Measurements from ENCODE around the gene FOXP3. TPM values are rescaled to one million over a fixed set of nuclear protein-coding genes. Genes with fewer than 3 reads are reported as not detected.

The FOXP3 gene
- total and polyA plus RNA-seq, 4 donors = 0.32 TPM; not detected in 3

DNA sequence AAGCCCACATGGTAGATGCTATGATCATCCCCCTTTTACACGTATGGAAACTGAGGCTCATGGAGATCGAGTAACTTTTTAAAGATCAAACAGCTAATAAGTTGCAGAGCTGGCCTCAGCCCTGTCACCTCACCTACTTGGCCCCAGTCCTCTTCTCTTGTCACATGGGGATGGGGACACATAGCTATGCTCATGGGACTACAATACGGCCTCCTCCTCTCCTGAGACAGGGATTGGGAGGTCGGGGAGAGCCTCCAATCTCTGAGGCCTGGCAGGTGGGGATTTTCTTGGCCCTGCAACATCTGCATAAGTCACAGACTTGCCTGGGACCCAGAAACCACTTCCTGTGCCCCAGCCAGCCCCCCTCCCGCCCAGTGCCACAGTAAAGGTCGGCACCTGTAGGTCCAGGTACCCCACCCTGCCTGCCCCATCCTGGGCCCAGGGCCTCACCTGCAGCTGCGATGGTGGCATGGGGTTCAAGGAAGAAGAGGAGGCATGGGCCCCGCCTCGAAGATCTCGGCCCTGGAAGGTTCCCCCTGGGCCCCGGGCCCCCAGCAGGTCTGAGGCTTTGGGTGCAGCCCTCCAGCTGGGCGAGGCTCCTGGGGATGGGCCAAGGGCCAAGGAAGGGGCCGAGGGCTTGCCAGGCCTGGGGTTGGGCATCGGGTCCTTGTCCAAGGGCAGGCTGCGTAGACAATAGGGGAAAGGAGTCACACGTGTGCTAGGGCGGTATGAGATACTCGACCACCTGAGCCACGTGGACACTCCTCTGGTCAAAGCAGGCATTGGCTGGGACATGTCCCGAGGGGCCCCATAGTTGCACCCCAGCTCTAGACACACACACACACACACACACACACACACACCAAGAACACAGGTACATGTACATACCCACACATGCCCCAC is 6.4 kb downstream of the FOXP3 start:
- intact Hi-C loops (cut with DNase I) = no loop called here
- no peaks in the 10 kb centered on the region for H3K4me1 ChIP-seq (ENCODE audit: control insufficient read depth in 1 of 2, insufficient read depth in 2 of 2, low read length in 2 of 2)
- 73 to 81% methylated on average over 19 to 20 of the region's 20 CpGs for WGBS, 2 donors
- no peaks in the 10 kb centered on the region for H3K36me3 ChIP-seq (ENCODE audit: control insufficient read depth in 1 of 2, insufficient read depth in 2 of 2, low read length in 1 of 2)
- ATAC-seq (ENCODE audit: low FRiP score) (peak; percentile 11), DNase-seq (no peak)
- H3K9me3 ChIP-seq (ENCODE audit: control insufficient read depth, low read length) = no peaks in the 10 kb centered on the region
- H3K27ac ChIP-seq (ENCODE audit: low read depth in 1 of 2, low read length in 2 of 2) = no peak overlapping the region
- no peak overlapping the region for H3K4me3 ChIP-seq (ENCODE audit: low read length in 2 of 2)
- no peaks in the 10 kb centered on the region for H3K27me3 ChIP-seq (ENCODE audit: control insufficient read depth in 1 of 2, insufficient read depth in 2 of 2, low read length in 1 of 2)

DNA sequence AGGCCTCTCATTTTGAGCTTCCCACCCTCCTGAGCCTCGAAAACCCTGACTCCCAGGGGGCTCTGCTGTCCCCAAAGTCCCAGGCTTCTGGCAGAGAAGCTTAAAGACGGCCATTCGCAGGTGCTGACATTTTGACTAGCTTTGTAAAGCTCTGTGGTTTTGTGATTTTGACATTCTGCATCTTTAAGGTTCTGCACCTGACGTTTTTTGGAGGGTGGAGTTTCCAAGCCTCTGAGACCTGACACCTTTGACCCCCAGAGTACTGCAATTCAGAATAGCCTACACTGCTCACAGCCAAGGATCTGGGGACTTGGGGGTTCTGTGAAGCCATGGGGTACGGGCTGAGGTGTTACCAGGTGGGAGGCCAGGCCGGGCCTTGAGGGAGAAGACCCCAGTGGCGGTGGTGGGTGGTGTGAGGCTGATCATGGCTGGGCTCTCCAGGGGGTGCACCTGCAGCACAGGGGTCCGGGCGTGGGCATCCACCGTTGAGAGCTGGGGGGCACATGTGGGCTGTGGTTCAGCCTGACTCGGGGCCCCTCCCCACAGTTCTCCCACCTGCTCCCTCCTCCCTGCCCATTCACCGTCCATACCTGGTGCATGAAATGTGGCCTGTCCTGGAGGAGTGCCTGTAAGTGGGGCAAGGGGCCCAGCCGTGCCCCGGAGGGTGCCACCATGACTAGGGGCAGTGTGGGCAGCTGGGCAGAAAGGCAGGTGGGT is 7.3 kb downstream of the FOXP3 start:
- Histone ChIP-seq H3K36me3 (ENCODE audit: control insufficient read depth in 1 of 2, insufficient read depth in 2 of 2, low read length in 1 of 2) (no peaks in the 10 kb centered on the region), H3K27me3 (ENCODE audit: control insufficient read depth in 1 of 2, insufficient read depth in 2 of 2, low read length in 1 of 2) (no peaks in the 10 kb centered on the region), H3K4me1 (ENCODE audit: control insufficient read depth in 1 of 2, insufficient read depth in 2 of 2, low read length in 2 of 2) (no peaks in the 10 kb centered on the region), H3K9me3 (ENCODE audit: control insufficient read depth, low read length) (no peaks in the 10 kb centered on the region), H3K4me3 (ENCODE audit: low read length in 2 of 2) (no peak overlapping the region), H3K27ac (ENCODE audit: low read depth in 1 of 2, low read length in 2 of 2) (no peak overlapping the region)
- 78 to 84% methylated on average over 14 of the region's 14 CpGs for WGBS, 2 donors
- ATAC-seq (ENCODE audit: low FRiP score) (no peak), DNase-seq (no peak)
- intact Hi-C loops (cut with DNase I) = no loop called here

DNA sequence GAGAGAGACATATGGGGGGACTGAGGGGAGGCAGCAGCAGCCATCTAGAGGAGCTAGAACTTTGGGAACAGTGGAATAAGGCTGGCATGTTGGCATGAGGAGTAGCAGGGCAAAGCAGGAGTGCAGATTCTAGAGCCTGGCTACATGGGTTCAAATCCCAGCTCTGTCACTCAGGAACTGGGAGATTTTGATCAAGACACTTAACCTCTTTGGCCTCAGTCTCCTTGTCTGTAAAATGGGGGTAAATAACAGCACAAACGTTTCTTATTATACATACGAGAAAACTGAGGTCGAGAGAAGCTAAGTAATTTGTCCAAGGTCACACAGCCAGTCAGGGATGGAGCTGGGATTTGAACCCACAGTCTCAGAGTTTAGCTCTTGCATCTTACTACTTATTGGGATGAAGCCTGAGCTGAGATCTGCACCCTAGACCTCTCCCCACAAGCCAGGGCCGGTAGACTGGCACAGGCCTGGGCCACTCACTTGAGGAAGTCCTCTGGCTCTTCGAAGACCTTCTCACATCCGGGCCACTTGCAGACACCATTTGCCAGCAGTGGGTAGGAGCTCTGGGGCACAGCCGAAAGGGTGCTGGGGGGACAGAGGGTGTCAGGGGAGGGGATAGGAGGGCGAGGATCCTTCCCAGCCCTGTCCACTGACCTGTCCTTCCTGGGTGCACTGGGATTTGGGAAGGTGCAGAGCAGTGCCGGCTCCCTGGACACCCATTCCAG is 8.1 kb downstream of the FOXP3 start:
- H3K36me3 ChIP-seq (ENCODE audit: control insufficient read depth in 1 of 2, insufficient read depth in 2 of 2, low read length in 1 of 2) = no peaks in the 10 kb centered on the region
- H3K4me1 ChIP-seq (ENCODE audit: control insufficient read depth in 1 of 2, insufficient read depth in 2 of 2, low read length in 2 of 2) = no peaks in the 10 kb centered on the region
- no peak overlapping the region for H3K27ac ChIP-seq (ENCODE audit: low read depth in 1 of 2, low read length in 2 of 2)
- H3K9me3 ChIP-seq (ENCODE audit: control insufficient read depth, low read length) = no peaks in the 10 kb centered on the region
- H3K4me3 ChIP-seq (ENCODE audit: low read length in 2 of 2) = no peak overlapping the region
- H3K27me3 ChIP-seq (ENCODE audit: control insufficient read depth in 1 of 2, insufficient read depth in 2 of 2, low read length in 1 of 2) = no peaks in the 10 kb centered on the region
- WGBS, 2 donors = 71 to 81% methylated on average over 8 to 9 of the region's 9 CpGs
- intact Hi-C loops (cut with DNase I) = no loop called here
- DNase-seq (no peak), ATAC-seq (ENCODE audit: low FRiP score) (no peak)

- Histone ChIP-seq H3K4me1 (ENCODE audit: control insufficient read depth in 1 of 2, insufficient read depth in 2 of 2, low read length in 2 of 2) (no peaks in the 10 kb centered on the region), H3K36me3 (ENCODE audit: control insufficient read depth in 1 of 2, insufficient read depth in 2 of 2, low read length in 1 of 2) (no peaks in the 10 kb centered on the region), H3K27ac (ENCODE audit: low read depth in 1 of 2, low read length in 2 of 2) (no peak overlapping the region), H3K9me3 (ENCODE audit: control insufficient read depth, low read length) (no peaks in the 10 kb centered on the region), H3K27me3 (ENCODE audit: control insufficient read depth in 1 of 2, insufficient read depth in 2 of 2, low read length in 1 of 2) (no peaks in the 10 kb centered on the region), H3K4me3 (ENCODE audit: low read length in 2 of 2) (no peak overlapping the region)
- DNase-seq (no peak), ATAC-seq (ENCODE audit: low FRiP score) (no peak)
- intact Hi-C loops (cut with DNase I) = no loop called here
- WGBS, 2 donors = 83 to 87% methylated on average over 7 of the region's 7 CpGs
Measured at GRCh38 chrX:49254639-49255038, 9.9 kb downstream of the FOXP3 start.

GRCh38 chrX:49251325-49251724 is 13.2 kb downstream of the FOXP3 start:
- 81 to 93% methylated on average over 13 of the region's 13 CpGs for WGBS, 2 donors
- DNase-seq (no peak), ATAC-seq (ENCODE audit: low FRiP score) (no peak)
- H3K9me3 ChIP-seq (ENCODE audit: control insufficient read depth, low read length) = no peaks in the 10 kb centered on the region
- H3K27ac ChIP-seq (ENCODE audit: low read depth in 1 of 2, low read length in 2 of 2) = no peak overlapping the region
- no peaks in the 10 kb centered on the region for H3K36me3 ChIP-seq (ENCODE audit: control insufficient read depth in 1 of 2, insufficient read depth in 2 of 2, low read length in 1 of 2)
- no peaks in the 10 kb centered on the region for H3K27me3 ChIP-seq (ENCODE audit: control insufficient read depth in 1 of 2, insufficient read depth in 2 of 2, low read length in 1 of 2)
- H3K4me3 ChIP-seq (ENCODE audit: low read length in 2 of 2) = no peak overlapping the region
- no peaks in the 10 kb centered on the region for H3K4me1 ChIP-seq (ENCODE audit: control insufficient read depth in 1 of 2, insufficient read depth in 2 of 2, low read length in 2 of 2)
- intact Hi-C loops (cut with DNase I) = no loop called here

- no peak overlapping the region for H3K27ac ChIP-seq (ENCODE audit: low read depth in 1 of 2, low read length in 2 of 2)
- ATAC-seq (ENCODE audit: low FRiP score) = no peak
- no peak overlapping the region for H3K4me3 ChIP-seq (ENCODE audit: low read length in 2 of 2)
- 84 to 87% methylated on average over 9 of the region's 9 CpGs for WGBS, 2 donors
- H3K4me1 ChIP-seq (ENCODE audit: control insufficient read depth in 1 of 2, insufficient read depth in 2 of 2, low read length in 2 of 2) = no peaks in the 10 kb centered on the region
- H3K27me3 ChIP-seq (ENCODE audit: control insufficient read depth in 1 of 2, insufficient read depth in 2 of 2, low read length in 1 of 2) = no peaks in the 10 kb centered on the region
- no peak for DNase-seq
- intact Hi-C loops (cut with DNase I) = no loop called here
- no peaks in the 10 kb centered on the region for H3K36me3 ChIP-seq (ENCODE audit: control insufficient read depth in 1 of 2, insufficient read depth in 2 of 2, low read length in 1 of 2)
- no peaks in the 10 kb centered on the region for H3K9me3 ChIP-seq (ENCODE audit: control insufficient read depth, low read length)
Measured at GRCh38 chrX:49250578-49250977, 13.9 kb downstream of the FOXP3 start.

DNA sequence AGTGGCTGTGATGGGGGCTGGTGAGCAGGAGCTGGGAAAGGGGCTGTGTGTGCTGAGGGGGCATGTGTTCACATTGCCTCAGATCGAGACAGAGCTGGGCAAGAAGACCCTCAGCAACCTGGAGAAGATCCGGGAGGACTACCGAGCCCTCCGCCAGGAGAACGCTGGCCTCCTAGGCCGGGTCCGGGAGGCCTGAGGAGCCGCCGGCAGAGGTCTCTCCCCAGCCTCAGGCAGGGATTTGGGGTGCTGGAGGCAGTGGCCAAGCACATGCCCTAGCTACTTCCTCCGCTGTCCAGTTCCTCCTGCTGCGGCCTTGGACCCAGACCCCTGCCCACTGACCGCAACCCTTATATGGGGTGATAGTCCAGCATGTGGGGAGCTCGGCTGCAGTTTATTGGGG is 14.4 kb downstream of the FOXP3 start:
- Histone ChIP-seq H3K9me3 (ENCODE audit: control insufficient read depth, low read length) (no peaks in the 10 kb centered on the region), H3K27ac (ENCODE audit: low read depth in 1 of 2, low read length in 2 of 2) (no peak overlapping the region), H3K27me3 (ENCODE audit: control insufficient read depth in 1 of 2, insufficient read depth in 2 of 2, low read length in 1 of 2) (no peaks in the 10 kb centered on the region), H3K36me3 (ENCODE audit: control insufficient read depth in 1 of 2, insufficient read depth in 2 of 2, low read length in 1 of 2) (no peaks in the 10 kb centered on the region), H3K4me3 (ENCODE audit: low read length in 2 of 2) (no peak overlapping the region), H3K4me1 (ENCODE audit: control insufficient read depth in 1 of 2, insufficient read depth in 2 of 2, low read length in 2 of 2) (no peaks in the 10 kb centered on the region)
- 92 to 95% methylated on average over 13 of the region's 13 CpGs for WGBS, 2 donors
- ATAC-seq (ENCODE audit: low FRiP score) (no peak), DNase-seq (no peak)
- intact Hi-C loops (cut with DNase I) = no loop called here

- intact Hi-C loops (cut with DNase I) = no loop called here
- Histone ChIP-seq H3K9me3 (ENCODE audit: control insufficient read depth, low read length) (no peaks in the 10 kb centered on the region), H3K36me3 (ENCODE audit: control insufficient read depth in 1 of 2, insufficient read depth in 2 of 2, low read length in 1 of 2) (no peaks in the 10 kb centered on the region), H3K27me3 (ENCODE audit: control insufficient read depth in 1 of 2, insufficient read depth in 2 of 2, low read length in 1 of 2) (no peaks in the 10 kb centered on the region), H3K4me1 (ENCODE audit: control insufficient read depth in 1 of 2, insufficient read depth in 2 of 2, low read length in 2 of 2) (no peaks in the 10 kb centered on the region), H3K4me3 (ENCODE audit: low read length in 2 of 2) (no peak overlapping the region), H3K27ac (ENCODE audit: low read depth in 1 of 2, low read length in 2 of 2) (no peak overlapping the region)
- no peak for ATAC-seq (ENCODE audit: low FRiP score)
- DNase-seq = no peak
- 81 to 88% methylated on average over 9 of the region's 9 CpGs for WGBS, 2 donors
Measured at GRCh38 chrX:49249616-49250015, 14.9 kb downstream of the FOXP3 start.

All from aorta (tissue), 5 donors.